ENCODE results near the gene ZDHHC3. TPM values are rescaled to one million over a fixed set of nuclear protein-coding genes. Genes with fewer than 3 reads are reported as not detected.
"Not testable (repeated sequence)": the region's sequence is repeated elsewhere in the genome, so short reads cannot be mapped to it uniquely, and the experiment has no call there.

The ZDHHC3 gene
- total RNA-seq, 3 donors from 2014 or later = 69.5 to 120 (median 71.9) TPM

DNA sequence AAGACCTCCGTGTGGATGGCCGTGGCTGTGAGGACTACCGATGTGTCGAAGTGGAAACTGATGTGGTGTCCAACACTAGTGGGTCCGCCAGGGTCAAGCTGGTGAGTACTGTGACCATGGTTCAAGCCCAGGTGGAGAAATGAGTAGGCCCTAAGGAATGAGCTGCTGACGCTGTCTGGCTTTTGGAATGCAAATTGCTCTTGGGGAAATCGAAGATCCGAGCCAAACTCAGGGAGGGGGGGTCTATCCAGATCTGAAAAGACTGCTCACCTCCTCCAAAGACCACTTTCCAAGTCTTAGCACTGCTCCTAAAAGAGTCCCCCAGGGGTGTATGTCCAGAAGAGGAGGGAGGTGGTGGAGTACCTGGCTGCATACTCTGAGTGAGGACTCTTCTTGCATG lies 13.2 kb upstream of the ZDHHC3 start:
- H3K9me3 ChIP-seq = no peaks in the 10 kb centered on the region
- H3K4me1 ChIP-seq = no peaks in the 10 kb centered on the region
- no peak for DNase-seq (ENCODE audit: low spot score in 2 of 2)
- H3K27me3 ChIP-seq = no peaks in the 10 kb centered on the region
- H3K36me3 ChIP-seq = no peaks in the 10 kb centered on the region
- no peak overlapping the region for H3K4me3 ChIP-seq
- TF ChIP-seq POLR2AphosphoS5 (IDR thresholded peaks at IDR 0.05) = no peak
- TF ChIP-seq POLR2A (IDR thresholded peaks at IDR 0.05) = no peak
- intact Hi-C loops (cut with DNase I; ENCODE audit: low total_unique reads) = no loop called here
- no peak overlapping the region for H3K27ac ChIP-seq

DNA sequence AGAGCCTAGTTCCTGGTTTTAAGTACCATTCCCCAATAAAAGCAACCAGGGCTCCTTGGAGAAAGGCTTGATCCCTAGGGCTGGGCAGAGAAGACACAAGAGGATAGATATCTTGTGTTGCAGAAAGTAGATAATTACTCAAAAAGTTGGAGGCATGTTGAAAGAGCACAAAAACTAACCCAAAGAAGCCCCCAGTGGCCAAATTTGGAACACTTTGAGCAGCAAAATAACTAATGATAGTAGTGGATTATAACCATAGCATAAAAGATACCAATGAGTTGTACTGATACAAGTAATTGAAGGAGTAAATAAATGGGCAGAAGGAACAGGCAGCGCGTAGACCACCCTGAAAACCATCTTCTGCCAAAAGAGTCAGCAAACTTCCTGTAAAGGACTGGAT lies 12.1 kb upstream of the ZDHHC3 start:
- no peaks in the 10 kb centered on the region for H3K9me3 ChIP-seq
- intact Hi-C loops (cut with DNase I; ENCODE audit: low total_unique reads) = no loop called here
- no peaks in the 10 kb centered on the region for H3K36me3 ChIP-seq
- H3K4me3 ChIP-seq = no peak overlapping the region
- H3K27ac ChIP-seq = no peak overlapping the region
- peaks cover 0 to 3% of the 10 kb centered on the region in 2 donors for H3K4me1 ChIP-seq
- no peaks in the 10 kb centered on the region for H3K27me3 ChIP-seq
- TF ChIP-seq, protein P1, sequence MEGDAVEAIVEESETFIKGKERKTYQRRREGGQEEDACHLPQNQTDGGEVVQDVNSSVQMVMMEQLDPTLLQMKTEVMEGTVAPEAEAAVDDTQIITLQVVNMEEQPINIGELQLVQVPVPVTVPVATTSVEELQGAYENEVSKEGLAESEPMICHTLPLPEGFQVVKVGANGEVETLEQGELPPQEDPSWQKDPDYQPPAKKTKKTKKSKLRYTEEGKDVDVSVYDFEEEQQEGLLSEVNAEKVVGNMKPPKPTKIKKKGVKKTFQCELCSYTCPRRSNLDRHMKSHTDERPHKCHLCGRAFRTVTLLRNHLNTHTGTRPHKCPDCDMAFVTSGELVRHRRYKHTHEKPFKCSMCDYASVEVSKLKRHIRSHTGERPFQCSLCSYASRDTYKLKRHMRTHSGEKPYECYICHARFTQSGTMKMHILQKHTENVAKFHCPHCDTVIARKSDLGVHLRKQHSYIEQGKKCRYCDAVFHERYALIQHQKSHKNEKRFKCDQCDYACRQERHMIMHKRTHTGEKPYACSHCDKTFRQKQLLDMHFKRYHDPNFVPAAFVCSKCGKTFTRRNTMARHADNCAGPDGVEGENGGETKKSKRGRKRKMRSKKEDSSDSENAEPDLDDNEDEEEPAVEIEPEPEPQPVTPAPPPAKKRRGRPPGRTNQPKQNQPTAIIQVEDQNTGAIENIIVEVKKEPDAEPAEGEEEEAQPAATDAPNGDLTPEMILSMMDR (IDR thresholded peaks at IDR 0.05) = peak in 1 of 3 donors; percentile 0
- TF ChIP-seq POLR2A (IDR thresholded peaks at IDR 0.05) (no peak), POLR2AphosphoS5 (IDR thresholded peaks at IDR 0.05) (no peak)
- no peak for DNase-seq (ENCODE audit: low spot score in 2 of 2)

DNA sequence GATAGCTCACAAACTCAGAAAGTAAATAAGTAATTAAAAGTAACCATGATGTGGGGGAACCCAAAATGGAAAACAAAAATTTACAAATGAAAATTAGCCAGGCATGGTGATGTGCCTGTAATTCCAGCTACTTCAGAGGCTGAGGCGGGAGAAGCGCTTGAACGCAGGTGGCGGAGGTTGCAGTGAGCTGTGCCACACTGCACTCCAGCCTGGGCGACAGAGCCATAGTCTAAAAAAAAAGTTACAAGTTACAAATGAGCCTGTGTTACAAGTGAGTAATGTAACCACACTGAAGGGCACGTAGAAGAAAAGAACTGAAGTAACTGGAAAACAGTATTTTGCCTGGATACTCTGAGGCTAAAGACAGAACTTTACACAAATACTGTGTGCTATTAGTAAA lies 11.4 kb upstream of the ZDHHC3 start:
- H3K27me3 ChIP-seq = no peaks in the 10 kb centered on the region
- TF ChIP-seq POLR2A (IDR thresholded peaks at IDR 0.05) = no peak
- TF ChIP-seq, protein P1 (IDR thresholded peaks at IDR 0.05) = no peak
- TF ChIP-seq POLR2AphosphoS5 (IDR thresholded peaks at IDR 0.05) = no peak
- no peak for DNase-seq (ENCODE audit: low spot score in 2 of 2)
- H3K4me3 ChIP-seq = no peak overlapping the region
- H3K27ac ChIP-seq = no peak overlapping the region
- H3K36me3 ChIP-seq = no peaks in the 10 kb centered on the region
- intact Hi-C loops (cut with DNase I; ENCODE audit: low total_unique reads) = no loop called here
- H3K9me3 ChIP-seq = no peaks in the 10 kb centered on the region
- peaks cover 0 to 8% of the 10 kb centered on the region in 2 donors for H3K4me1 ChIP-seq

DNA sequence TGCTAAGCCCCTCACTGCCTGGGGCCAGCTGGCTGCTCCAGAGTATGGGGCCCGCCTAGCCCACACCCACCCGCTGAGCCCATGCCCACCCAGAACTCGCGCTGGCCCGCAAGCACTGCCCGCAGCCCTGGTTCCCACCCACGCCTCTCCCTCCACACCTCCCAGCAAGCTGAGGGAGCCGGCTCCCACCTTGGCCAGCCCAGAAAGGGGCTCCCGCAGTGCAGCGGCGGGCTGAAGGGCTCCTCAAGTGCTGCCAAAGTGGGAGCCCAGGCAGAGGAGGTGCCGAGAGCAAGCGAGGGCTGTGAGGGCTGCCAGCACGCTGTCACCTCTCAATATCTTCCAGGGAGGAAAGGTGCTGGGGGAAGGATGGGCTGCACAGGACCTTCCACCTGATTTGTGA lies 10.4 kb upstream of the ZDHHC3 start:
- H3K9me3 ChIP-seq; H3K27ac ChIP-seq; H3K4me1 ChIP-seq; H3K27me3 ChIP-seq; H3K4me3 ChIP-seq; H3K36me3 ChIP-seq; DNase-seq (ENCODE audit: low spot score in 2 of 2); intact Hi-C loops (cut with DNase I; ENCODE audit: low total_unique reads): not testable (repeated sequence)

DNA sequence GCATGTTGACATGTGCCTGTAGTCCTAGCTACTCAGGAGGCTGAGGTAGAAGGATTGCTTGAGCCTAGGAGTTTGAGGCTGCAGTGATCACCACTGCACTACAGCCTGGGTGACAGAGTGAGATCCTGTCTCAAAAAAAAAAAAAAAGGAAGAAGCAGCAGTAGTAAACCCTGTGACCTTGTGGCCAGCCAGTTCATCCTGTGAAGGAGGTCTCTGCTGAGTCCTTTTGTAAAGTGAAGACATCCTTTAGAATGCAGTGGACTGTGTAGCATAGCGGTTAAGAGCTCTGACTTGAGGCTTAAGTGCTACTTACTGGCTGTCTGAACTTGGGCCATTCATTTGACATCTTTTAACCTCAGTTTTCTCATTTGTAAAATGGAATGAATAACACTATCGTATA lies 8.4 kb upstream of the ZDHHC3 start:
- no peaks in the 10 kb centered on the region for H3K9me3 ChIP-seq
- H3K4me3 ChIP-seq = no peak overlapping the region
- no peak for TF ChIP-seq POLR2AphosphoS5 (IDR thresholded peaks at IDR 0.05)
- no peak for TF ChIP-seq POLR2A (IDR thresholded peaks at IDR 0.05)
- TF ChIP-seq, protein P1 (IDR thresholded peaks at IDR 0.05) = no peak
- H3K36me3 ChIP-seq = no peaks in the 10 kb centered on the region
- H3K27me3 ChIP-seq = no peaks in the 10 kb centered on the region
- DNase-seq (ENCODE audit: low spot score in 2 of 2) = no peak
- intact Hi-C loops (cut with DNase I; ENCODE audit: low total_unique reads) = no loop called here
- peaks cover 0 to 8% of the 10 kb centered on the region in 2 donors for H3K4me1 ChIP-seq
- peak overlapping the region; percentile 71 to 79 for H3K27ac ChIP-seq

DNA sequence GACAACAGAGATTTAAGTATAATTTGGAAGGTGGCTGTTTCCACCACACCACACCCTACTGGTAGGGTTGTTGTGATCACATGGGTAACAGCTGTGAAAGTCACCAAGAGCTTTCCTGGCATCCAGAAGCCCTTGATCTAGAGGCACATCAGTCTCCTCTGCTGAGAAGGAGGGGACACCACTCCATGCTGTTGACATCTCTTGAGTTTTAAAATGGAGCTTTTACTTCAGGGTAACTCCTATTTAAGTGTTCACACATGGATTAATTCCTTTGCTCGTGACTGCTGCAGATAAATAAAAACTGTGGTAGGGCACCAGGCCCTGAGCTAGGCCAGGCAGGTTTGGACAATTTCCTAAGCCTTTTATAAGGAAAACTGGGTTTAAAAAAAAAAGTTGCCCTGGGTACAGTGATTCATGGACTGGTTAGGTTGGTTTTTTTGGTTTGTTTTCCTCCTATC lies 7.5 kb upstream of the ZDHHC3 start:
- peak overlapping the region; percentile 79 to 80 for H3K27ac ChIP-seq
- intact Hi-C loops (cut with DNase I; ENCODE audit: low total_unique reads) = no loop called here
- H3K36me3 ChIP-seq = no peaks in the 10 kb centered on the region
- TF ChIP-seq POLR2A (IDR thresholded peaks at IDR 0.05) = no peak
- TF ChIP-seq, protein P1 (IDR thresholded peaks at IDR 0.05) = no peak
- no peak for TF ChIP-seq POLR2AphosphoS5 (IDR thresholded peaks at IDR 0.05)
- H3K27me3 ChIP-seq = no peaks in the 10 kb centered on the region
- no peaks in the 10 kb centered on the region for H3K9me3 ChIP-seq
- peak overlapping the region in 1 of 3 donors; percentile 26 for H3K4me3 ChIP-seq
- no peak for DNase-seq (ENCODE audit: low spot score in 2 of 2)
- peaks cover 0 to 8% of the 10 kb centered on the region in 2 donors for H3K4me1 ChIP-seq

Measured in breast epithelium (tissue), 4 donors.